Adrenal gland (tissue), 5 donors: ENCODE measurements around the gene PRUNE1.

Experiments used
- CTCF ChIP-seq, 6 experiments: fragments of 450-650 bp in 4 of 6; fragments of 200-600 bp in 2 of 6; sonication (generic) in 1 of 6; IDR thresholded peaks; 1 replicate in 5 of 6; 2 replicates in 1 of 6; pipeline versions ENCODE4 v1.5.1 to v1.8.0; 2016 to 2021; ENCODE audit warnings: antibody characterized with exemption in 6 of 6, mild to moderate bottlenecking in 2 of 6, moderate library complexity in 1 of 6
- POLR2A ChIP-seq, 2 donors: fragments of 450-650 bp; IDR thresholded peaks; one replicate each; pipeline ENCODE4 v1.6.1; 2017; ENCODE audit warnings: antibody characterized with exemption in 2 of 2, mild to moderate bottlenecking in 2 of 2, moderate library complexity in 1 of 2
- donor health status: DM: no; HTN: no; CAD: no.

- TF ChIP-seq CTCF (IDR thresholded peaks at IDR 0.05): no peak
- no peak for TF ChIP-seq POLR2A (IDR thresholded peaks at IDR 0.05)
These were observed 43.2 kb downstream of the PRUNE1 start for GRCh38 chr1:151051356-151052009.
